Tibial artery (tissue), 4 donors: ENCODE results near the gene ARL5C.
"Not testable (repeated sequence)": the region's sequence is repeated elsewhere in the genome, so short reads cannot be mapped to it uniquely, and the experiment has no call there.

Experiments used
- DNase-seq, 2 donors: peaks; one replicate each; pipeline ENCODE4 v3.0.0-alpha.2; 2019
- H3K27ac ChIP-seq, 2 donors: fragments of 200-600 bp; sonication (generic) in 1 of 2; 1 replicate in 1 of 2; 2 replicates in 1 of 2; pipeline ENCODE4 v1.5.1; 2018 to 2019; ENCODE audit warnings: mild to moderate bottlenecking in 1 of 2
- H3K27me3 ChIP-seq, 2 donors: fragments of 200-600 bp; sonication (generic) in 1 of 2; one replicate each; pipeline versions ENCODE4 v1.5.1 to v1.6.0; 2016 to 2019
- H3K36me3 ChIP-seq, 3 donors: fragments of 200-600 bp; sonication (generic) in 2 of 3; one replicate each; pipeline ENCODE4 v1.5.1; 2016 to 2019; ENCODE audit warnings: mild to moderate bottlenecking in 2 of 3
- H3K4me1 ChIP-seq, 4 donors: fragments of 200-600 bp; sonication (generic) in 2 of 4; 1 replicate in 3 of 4; 2 replicates in 1 of 4; pipeline ENCODE4 v1.5.1; 2016 to 2019
- H3K4me3 ChIP-seq, 2 donors: fragments of 200-600 bp; sonication (generic) in 1 of 2; 1 replicate in 1 of 2; 2 replicates in 1 of 2; pipeline ENCODE4 v1.5.1; 2018 to 2019; ENCODE audit warnings: mild to moderate bottlenecking in 2 of 2
- H3K9me3 ChIP-seq, 3 donors: fragments of 200-600 bp; sonication (generic) in 1 of 3; one replicate each; pipeline ENCODE4 v1.5.1; 2016 to 2019
- CTCF ChIP-seq, 2 experiments: fragments of 200-600 bp in 1 of 2; fragments of 450-650 bp in 1 of 2; IDR thresholded peaks; one replicate each; pipeline ENCODE4 v1.5.1; 2017 to 2019; ENCODE audit warnings: antibody characterized with exemption in 2 of 2, mild to moderate bottlenecking in 1 of 2, moderate library complexity in 1 of 2
- intact Hi-C: fragments of 100-400 bp; cut with DNase I; formaldehyde crosslinking; loops from one replicate; pipeline ENCODE4 v1.15.0; 2023; ENCODE audit warnings: low total_unique reads

Gene ARL5C

GRCh38 chr17:39170109-39170508 lies 4.1 kb upstream of the ARL5C start:
- DNase-seq = no peak
- intact Hi-C loops = no loop called here
- TF ChIP-seq CTCF (IDR thresholded peaks at IDR 0.05) = no peak
- Histone ChIP-seq H3K27ac (no peak overlapping the region), H3K4me1 (peaks cover 0 to 20% (median 10%) of the 10 kb centered on the region in 4 donors), H3K4me3 (no peak overlapping the region), H3K9me3 (no peaks in the 10 kb centered on the region), H3K36me3 (peaks cover 0 to 2% (median under 1%) of the 10 kb centered on the region in 3 donors), H3K27me3 (no peaks in the 10 kb centered on the region)

- no peak for TF ChIP-seq CTCF (IDR thresholded peaks at IDR 0.05)
- intact Hi-C loops = loop anchor here (10.0 kb wide), 2 partner anchors 65 to 295 kb away; partner anchors contain the start of gene LASP1
- H3K4me1 ChIP-seq = peaks cover 0 to 26% (median 8%) of the 10 kb centered on the region in 4 donors
- H3K4me3 ChIP-seq = no peak overlapping the region
- no peak for DNase-seq
- no peaks in the 10 kb centered on the region for H3K27me3 ChIP-seq
- no peaks in the 10 kb centered on the region for H3K36me3 ChIP-seq
- no peak overlapping the region for H3K27ac ChIP-seq
- no peaks in the 10 kb centered on the region for H3K9me3 ChIP-seq
Observed at GRCh38 chr17:39169518-39169917, 3.6 kb upstream of the ARL5C start.

GRCh38 chr17:39169101-39169500 lies 3.1 kb upstream of the ARL5C start:
- Histone ChIP-seq H3K36me3 (no peaks in the 10 kb centered on the region), H3K9me3 (no peaks in the 10 kb centered on the region), H3K27me3 (no peaks in the 10 kb centered on the region), H3K27ac (no peak overlapping the region), H3K4me1 (peaks cover 0 to 27% (median 9%) of the 10 kb centered on the region in 4 donors), H3K4me3 (no peak overlapping the region)
- intact Hi-C loops = loop anchor here (10.0 kb wide), 2 partner anchors 66 to 294 kb away; partner anchors contain the start of gene LASP1
- no peak for TF ChIP-seq CTCF (IDR thresholded peaks at IDR 0.05)
- DNase-seq = no peak

- peaks cover 0 to 26% (median 12%) of the 10 kb centered on the region in 4 donors for H3K4me1 ChIP-seq
- not testable (repeated sequence) for H3K9me3 ChIP-seq, H3K27ac ChIP-seq, H3K36me3 ChIP-seq, H3K27me3 ChIP-seq, H3K4me3 ChIP-seq, DNase-seq
- intact Hi-C loops = loop anchor here (10.0 kb wide), 2 partner anchors 66 to 294 kb away; partner anchors contain the start of gene LASP1
Observed at GRCh38 chr17:39168503-39168902, 2.5 kb upstream of the ARL5C start.

- no peak for DNase-seq
- no peaks in the 10 kb centered on the region for H3K27me3 ChIP-seq
- no peak for TF ChIP-seq CTCF (IDR thresholded peaks at IDR 0.05)
- H3K27ac ChIP-seq = no peak overlapping the region
- peaks cover 0 to 26% (median 13%) of the 10 kb centered on the region in 4 donors for H3K4me1 ChIP-seq
- H3K9me3 ChIP-seq = no peaks in the 10 kb centered on the region
- intact Hi-C loops = loop anchor here (10.0 kb wide), 2 partner anchors 67 to 293 kb away; partner anchors contain the start of gene LASP1
- no peak overlapping the region for H3K4me3 ChIP-seq
- no peaks in the 10 kb centered on the region for H3K36me3 ChIP-seq
Observed at GRCh38 chr17:39167476-39167875, 1.5 kb upstream of the ARL5C start.

- Histone ChIP-seq H3K27ac (no peak overlapping the region), H3K4me1 (peaks cover 0 to 26% (median 13%) of the 10 kb centered on the region in 4 donors), H3K4me3 (no peak overlapping the region), H3K27me3 (no peaks in the 10 kb centered on the region), H3K36me3 (no peaks in the 10 kb centered on the region), H3K9me3 (no peaks in the 10 kb centered on the region)
- intact Hi-C loops = loop anchor here (10.0 kb wide), 2 partner anchors 68 to 292 kb away; partner anchors contain the start of gene LASP1
- DNase-seq = no peak
- TF ChIP-seq CTCF (IDR thresholded peaks at IDR 0.05) = no peak
Observed at GRCh38 chr17:39166437-39167335, 725 bp upstream of the ARL5C start.
